Stomach smooth muscle (tissue), 2 donors: ENCODE results near the gene ZIM2.

Experiments
- H3K27ac ChIP-seq: one replicate; pipeline ENCODE4 v1.7.0; 2013; ENCODE audit warnings: mild to moderate bottlenecking, low read length, inconsistent platforms
- H3K27me3 ChIP-seq, 2 donors: one replicate each; pipeline ENCODE4 v1.7.0; 2013; ENCODE audit warnings: low read length in 2 of 2; ENCODE audit not compliant: insufficient read depth in 2 of 2, control insufficient read depth in 1 of 2
- H3K36me3 ChIP-seq, 2 donors: one replicate each; pipeline ENCODE4 v1.7.0; 2013; ENCODE audit warnings: low read length in 2 of 2; ENCODE audit not compliant: control insufficient read depth in 2 of 2, insufficient read depth in 2 of 2
- H3K4me1 ChIP-seq: one replicate; pipeline ENCODE4 v1.7.0; 2013; ENCODE audit warnings: low read length; ENCODE audit not compliant: control insufficient read depth, insufficient read depth
- H3K4me3 ChIP-seq, 2 donors: one replicate each; pipeline ENCODE4 v1.7.0; 2013; ENCODE audit warnings: low read length in 2 of 2
- H3K9ac ChIP-seq, 2 donors: one replicate each; pipeline ENCODE4 v1.7.0; 2013; ENCODE audit warnings: low read length in 2 of 2, mild to moderate bottlenecking in 1 of 2
- H3K9me3 ChIP-seq, 2 donors: one replicate each; pipeline ENCODE4 v1.7.0; 2013; ENCODE audit warnings: low read length in 2 of 2; ENCODE audit not compliant: control insufficient read depth in 2 of 2
- donor health status: healthy.
- donor health status: Pancreatic carcinoma.

Gene ZIM2

DNA sequence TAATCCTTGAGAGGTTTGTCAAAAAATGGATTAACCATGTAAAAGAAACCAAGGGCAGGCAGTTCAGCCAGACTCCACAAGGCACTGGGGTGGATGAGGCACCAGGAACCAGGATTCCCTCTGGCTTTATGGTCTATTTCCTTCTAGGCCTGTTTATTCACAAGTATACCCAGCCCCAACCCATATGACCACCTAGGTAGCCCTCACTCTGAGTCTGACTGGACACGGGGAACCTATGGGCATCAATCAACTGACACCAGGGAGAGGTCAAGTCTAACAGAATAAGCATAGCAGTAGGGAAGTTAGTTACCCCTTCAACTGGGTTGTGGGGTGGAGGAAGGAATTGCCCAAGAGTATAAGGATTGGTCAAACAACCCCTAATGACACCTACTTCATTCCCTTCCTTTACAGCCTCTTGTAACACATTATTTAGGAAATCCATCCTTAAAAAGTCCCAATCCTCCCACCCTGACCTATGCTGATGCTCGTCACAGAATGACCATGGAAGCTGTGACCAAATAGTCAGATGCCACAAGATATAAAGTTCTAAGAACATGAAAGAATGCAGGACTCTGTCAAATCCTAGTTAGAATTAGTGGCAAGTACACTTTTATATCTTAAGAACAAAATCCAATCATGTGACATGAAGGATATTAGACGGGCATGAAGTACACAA, 31.7 kb downstream of the ZIM2 start:
- Histone ChIP-seq H3K36me3 (peaks cover 0 to 2% of the 10 kb centered on the region in 2 donors), H3K27me3 (no peaks in the 10 kb centered on the region), H3K4me1 (no peaks in the 10 kb centered on the region), H3K9ac (no peak overlapping the region), H3K27ac (no peak overlapping the region), H3K4me3 (no peak overlapping the region), H3K9me3 (peaks cover 0 to 3% of the 10 kb centered on the region in 2 donors)

DNA sequence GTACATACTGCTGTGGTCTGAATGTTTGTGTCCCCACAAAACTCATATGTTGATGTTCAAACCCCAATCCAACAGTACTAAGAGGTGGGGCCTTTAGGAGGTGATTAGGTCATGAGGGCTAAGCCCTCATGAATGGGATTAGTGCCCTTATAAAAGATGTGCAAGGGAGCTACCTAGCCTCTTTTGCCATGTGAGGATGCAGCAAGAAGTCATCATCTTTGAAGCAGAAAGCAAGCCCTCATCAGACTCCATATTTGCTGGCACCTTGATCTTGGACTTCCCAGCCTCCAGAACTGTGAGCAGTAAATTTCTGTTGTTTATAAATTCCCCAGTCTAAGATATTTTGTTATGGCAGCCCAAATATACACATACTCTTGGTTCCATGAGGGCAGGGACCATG, 33.9 kb downstream of the ZIM2 start:
- H3K4me3 ChIP-seq: no peak overlapping the region
- H3K9me3 ChIP-seq: peaks cover 0 to 5% of the 10 kb centered on the region in 2 donors
- no peaks in the 10 kb centered on the region for H3K4me1 ChIP-seq
- H3K27me3 ChIP-seq: no peaks in the 10 kb centered on the region
- H3K36me3 ChIP-seq: no peaks in the 10 kb centered on the region
- no peak overlapping the region for H3K9ac ChIP-seq
- H3K27ac ChIP-seq: no peak overlapping the region

DNA sequence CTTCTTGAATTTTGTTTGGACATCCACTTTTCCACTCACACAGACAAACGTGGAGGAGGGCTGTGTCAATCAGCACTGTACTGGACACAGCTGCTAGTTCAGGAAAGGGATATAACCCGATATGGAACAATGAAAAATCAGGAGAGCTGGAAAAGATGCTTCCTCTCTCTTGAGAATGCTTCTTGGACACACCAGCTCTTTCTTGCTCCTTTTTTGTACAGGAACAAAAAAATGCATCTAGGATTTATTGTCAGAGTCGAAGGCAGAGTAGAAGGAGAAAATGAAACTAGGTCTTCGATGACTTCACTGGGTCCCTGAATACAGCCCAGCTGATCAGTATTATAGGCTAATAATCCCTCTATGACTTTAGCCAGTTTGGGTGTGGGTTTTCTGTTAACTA, 62.2 kb downstream of the ZIM2 start:
- H3K9me3 ChIP-seq: no peaks in the 10 kb centered on the region
- H3K36me3 ChIP-seq: no peaks in the 10 kb centered on the region
- H3K4me1 ChIP-seq: no peaks in the 10 kb centered on the region
- H3K4me3 ChIP-seq: no peak overlapping the region
- H3K27ac ChIP-seq: no peak overlapping the region
- no peak overlapping the region for H3K9ac ChIP-seq
- no peaks in the 10 kb centered on the region for H3K27me3 ChIP-seq

- Histone ChIP-seq H3K4me3 (no peak overlapping the region), H3K9ac (no peak overlapping the region), H3K27ac (no peak overlapping the region), H3K4me1 (peaks cover 4% of the 10 kb centered on the region), H3K36me3 (no peaks in the 10 kb centered on the region), H3K27me3 (no peaks in the 10 kb centered on the region), H3K9me3 (no peaks in the 10 kb centered on the region)
Measured at GRCh38 chr19:56769650-56770049, 70.9 kb downstream of the ZIM2 start.

DNA sequence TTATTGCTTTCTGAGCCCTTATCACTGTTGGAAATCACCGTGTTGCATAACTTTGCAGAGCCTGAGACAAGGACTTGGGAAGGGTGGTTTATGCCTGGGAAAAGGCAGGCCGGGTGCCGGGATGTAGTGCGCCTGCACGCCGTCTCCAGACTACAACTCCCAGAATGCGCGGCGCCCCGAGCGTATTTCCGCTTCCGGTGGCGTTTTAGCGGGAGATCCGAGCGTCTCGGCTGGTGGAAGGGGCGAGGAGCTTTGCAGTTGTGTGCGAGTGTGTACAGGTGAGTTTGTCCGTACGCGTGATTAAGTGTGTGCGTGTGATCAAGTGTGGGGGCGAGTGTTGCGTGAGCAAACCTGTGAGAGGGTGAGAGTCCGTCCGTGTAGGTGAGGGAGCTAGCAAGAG, 75.4 kb downstream of the ZIM2 start:
- no peaks in the 10 kb centered on the region for H3K36me3 ChIP-seq
- H3K27me3 ChIP-seq: no peaks in the 10 kb centered on the region
- peak overlapping the region in 1 of 2 donors; percentile 39 for H3K9ac ChIP-seq
- H3K4me3 ChIP-seq: peak overlapping the region; percentile 91 to 92
- H3K9me3 ChIP-seq: no peaks in the 10 kb centered on the region
- H3K27ac ChIP-seq: no peak overlapping the region
- H3K4me1 ChIP-seq: peaks cover 4% of the 10 kb centered on the region

- peaks cover 4% of the 10 kb centered on the region for H3K4me1 ChIP-seq
- H3K9ac ChIP-seq: no peak overlapping the region
- H3K36me3 ChIP-seq: no peaks in the 10 kb centered on the region
- H3K27me3 ChIP-seq: no peaks in the 10 kb centered on the region
- no peak overlapping the region for H3K4me3 ChIP-seq
- no peaks in the 10 kb centered on the region for H3K9me3 ChIP-seq
- no peak overlapping the region for H3K27ac ChIP-seq
Measured at GRCh38 chr19:56764196-56764695, 76.3 kb downstream of the ZIM2 start.

DNA sequence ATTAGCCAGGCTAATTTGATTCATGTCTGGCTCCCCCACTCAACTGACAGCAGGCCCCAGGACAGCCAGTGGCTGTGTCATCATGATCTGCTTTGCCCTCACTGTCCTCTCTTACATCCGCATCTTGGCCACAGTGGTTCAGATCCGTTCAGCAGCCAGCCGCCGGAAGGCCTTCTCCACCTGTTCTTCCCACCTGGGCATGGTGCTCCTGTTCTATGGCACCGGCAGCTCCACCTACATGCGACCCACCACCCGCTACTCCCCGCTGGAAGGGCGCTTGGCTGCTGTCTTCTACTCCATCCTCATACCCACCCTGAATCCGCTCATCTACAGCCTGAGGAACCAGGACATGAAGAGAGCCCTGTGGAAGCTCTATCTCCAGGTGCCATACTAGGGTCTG, 79.7 kb downstream of the ZIM2 start:
- Histone ChIP-seq H3K4me1 (peaks cover 4% of the 10 kb centered on the region), H3K9me3 (no peaks in the 10 kb centered on the region), H3K27me3 (peaks cover 0 to 2% of the 10 kb centered on the region in 2 donors), H3K4me3 (no peak overlapping the region), H3K27ac (no peak overlapping the region), H3K36me3 (no peaks in the 10 kb centered on the region), H3K9ac (no peak overlapping the region)

DNA sequence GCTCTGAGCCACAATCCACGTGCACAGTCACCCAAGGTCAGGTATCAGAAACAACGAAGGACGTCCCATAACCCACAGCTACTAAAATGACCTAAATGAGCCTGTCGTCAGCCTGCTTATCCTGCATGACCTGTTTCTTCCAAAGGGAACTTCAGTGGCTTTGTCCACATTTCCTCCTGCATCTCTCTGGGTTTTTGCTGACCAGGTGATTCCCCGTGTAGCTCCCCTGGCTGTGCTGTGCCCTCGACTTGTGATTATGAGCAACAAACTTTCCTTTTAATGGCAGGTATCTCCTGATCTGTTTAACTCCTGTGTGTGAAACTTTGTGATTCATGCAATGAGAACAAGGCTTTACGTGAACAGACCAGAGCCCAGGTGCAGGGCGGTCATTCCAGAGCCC, 81.0 kb downstream of the ZIM2 start:
- Histone ChIP-seq H3K27ac (no peak overlapping the region), H3K4me3 (no peak overlapping the region), H3K9ac (no peak overlapping the region), H3K9me3 (no peaks in the 10 kb centered on the region), H3K27me3 (peaks cover 0 to 2% of the 10 kb centered on the region in 2 donors), H3K36me3 (no peaks in the 10 kb centered on the region), H3K4me1 (no peaks in the 10 kb centered on the region)

DNA sequence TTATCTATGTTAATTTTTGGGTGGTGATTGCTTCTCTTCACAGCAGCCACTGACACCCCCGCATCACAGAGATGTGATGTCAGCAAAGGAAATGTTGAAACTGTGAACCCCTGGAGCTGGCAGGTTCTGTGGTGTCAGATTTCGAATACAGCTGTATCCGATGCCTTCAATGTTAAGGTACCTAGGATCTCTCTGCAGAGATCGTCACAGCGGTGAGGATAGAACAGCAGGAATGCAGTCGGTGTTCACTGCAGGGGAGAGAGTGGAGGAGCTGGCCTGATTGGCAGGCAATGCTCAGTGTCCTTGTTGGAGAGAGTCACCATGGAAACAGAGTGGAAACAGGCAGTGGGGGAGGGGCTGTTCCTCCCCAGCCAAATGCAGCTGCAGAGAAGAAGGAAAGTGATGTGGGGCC, 89.4 kb downstream of the ZIM2 start:
- Histone ChIP-seq H3K27me3 (no peaks in the 10 kb centered on the region), H3K27ac (no peak overlapping the region), H3K4me1 (peaks cover 3% of the 10 kb centered on the region), H3K36me3 (no peaks in the 10 kb centered on the region), H3K9me3 (no peaks in the 10 kb centered on the region), H3K4me3 (no peak overlapping the region), H3K9ac (no peak overlapping the region)

- Histone ChIP-seq H3K9ac (no peak overlapping the region), H3K4me1 (peaks cover 3% of the 10 kb centered on the region), H3K4me3 (no peak overlapping the region), H3K36me3 (no peaks in the 10 kb centered on the region), H3K27ac (no peak overlapping the region), H3K27me3 (no peaks in the 10 kb centered on the region), H3K9me3 (no peaks in the 10 kb centered on the region)
Measured at GRCh38 chr19:56750658-56751057, 89.9 kb downstream of the ZIM2 start.

GRCh38 chr19:56748378-56748777, 92.1 kb downstream of the ZIM2 start:
- Histone ChIP-seq H3K9ac (no peak overlapping the region), H3K4me1 (peaks cover 3% of the 10 kb centered on the region), H3K4me3 (no peak overlapping the region), H3K36me3 (no peaks in the 10 kb centered on the region), H3K9me3 (no peaks in the 10 kb centered on the region), H3K27ac (no peak overlapping the region), H3K27me3 (no peaks in the 10 kb centered on the region)
